T47D (cell line): Measurements from ENCODE around the gene GRIN2C.

Experiments used
- DNase-seq, 2 experiments: peaks; one replicate each; pipeline versions ENCODE4 v3.0.0 to v3.0.0-alpha.2; 2011 to 2012; ENCODE audit warnings: low read depth in 1 of 2, low spot score in 1 of 2
- JUND ChIP-seq: IDR thresholded peaks from 2 replicates; pipeline ENCODE4 v1.6.1; 2012; ENCODE audit warnings: low read depth
- in situ Hi-C: cut with HindIII; loops from 2 replicates; pipeline ENCODE4 v1.10.0; 2016; ENCODE audit warnings: low sequenced_read_pairs, low pct_unique_long_range_greater_than_20kb

GRIN2C gene

GRCh38 chr17:74892974-74893911 is 33.6 kb upstream of the GRIN2C start, which contains the start of gene FADS6:
TSS of gene FADS6 (minus strand) at chr17:74893633. CDS start at chr17:74893595, 38 bp downstream.
- no peak for TF ChIP-seq JUND
- no peak for DNase-seq
- in situ Hi-C loops = no loop called here

DNA sequence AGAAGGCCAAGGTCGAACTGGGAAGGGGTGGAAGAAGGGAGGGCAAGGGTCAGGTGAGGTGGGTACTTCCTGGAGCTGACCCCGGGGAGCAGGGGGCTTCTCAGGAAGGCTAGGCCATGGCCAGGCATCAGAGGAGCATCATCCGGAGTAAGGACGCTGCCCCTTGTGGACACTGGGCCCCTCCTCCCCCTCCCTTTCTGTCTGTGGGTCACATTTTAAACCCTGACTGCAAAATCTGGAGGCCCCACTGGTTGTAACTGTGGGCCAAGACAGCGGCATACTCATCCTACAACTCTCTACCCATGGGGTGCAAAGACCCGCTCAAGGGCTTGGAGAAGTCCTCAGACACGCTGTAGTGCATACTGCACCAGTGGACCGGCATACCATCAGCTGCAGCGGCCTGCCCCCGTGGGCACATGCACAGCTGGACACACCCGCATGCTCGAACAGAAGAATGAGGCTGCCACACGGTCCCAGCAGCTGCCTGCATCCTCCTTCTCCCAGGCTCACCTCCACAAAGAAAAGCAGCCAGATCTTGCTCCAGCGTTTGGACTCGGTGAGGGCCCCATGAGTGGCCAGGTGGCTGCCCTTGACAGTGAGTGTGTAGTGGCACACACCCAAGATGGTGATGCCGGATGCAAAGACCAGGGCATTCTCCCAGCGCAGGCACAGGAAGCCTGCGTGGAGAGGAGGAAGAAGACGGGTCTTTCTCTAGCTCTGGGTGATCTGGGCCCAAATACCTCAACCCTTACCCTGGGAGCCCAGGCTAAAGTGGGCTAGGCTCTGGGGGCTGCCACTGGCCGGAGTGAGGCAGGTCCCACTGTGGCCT is 32.5 kb upstream of the GRIN2C start:
- no peak for TF ChIP-seq JUND
- in situ Hi-C loops = no loop called here
- DNase-seq = no peak

DNA sequence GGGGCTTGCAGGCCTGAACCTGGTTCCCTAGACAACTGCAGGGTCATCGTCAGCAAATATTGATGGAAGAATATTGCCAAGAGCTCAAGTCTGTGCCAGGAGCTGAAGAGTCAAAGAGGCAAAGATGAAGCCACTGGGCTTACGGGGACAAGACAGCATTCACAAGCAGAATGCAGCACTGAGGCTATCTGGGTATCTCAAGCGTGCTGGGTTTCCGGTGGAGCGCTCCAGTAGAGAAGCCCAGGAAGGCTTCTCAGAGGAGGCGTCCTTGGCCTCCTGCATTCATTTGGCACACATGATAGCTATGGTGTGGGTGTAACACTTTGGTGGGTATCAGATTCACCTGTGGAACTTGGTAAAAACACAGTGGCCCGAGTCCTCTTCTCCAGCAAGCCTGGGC is 30.9 kb upstream of the GRIN2C start:
- no peak for DNase-seq
- TF ChIP-seq JUND = no peak
- in situ Hi-C loops = no loop called here

GRCh38 chr17:74888469-74888868 is 28.8 kb upstream of the GRIN2C start:
- no peak for DNase-seq
- in situ Hi-C loops = no loop called here
- TF ChIP-seq JUND = no peak

- TF ChIP-seq JUND = no peak
- DNase-seq = no peak
- in situ Hi-C loops = no loop called here
These were observed 23.6 kb upstream of the GRIN2C start for GRCh38 chr17:74883241-74883745.

DNA sequence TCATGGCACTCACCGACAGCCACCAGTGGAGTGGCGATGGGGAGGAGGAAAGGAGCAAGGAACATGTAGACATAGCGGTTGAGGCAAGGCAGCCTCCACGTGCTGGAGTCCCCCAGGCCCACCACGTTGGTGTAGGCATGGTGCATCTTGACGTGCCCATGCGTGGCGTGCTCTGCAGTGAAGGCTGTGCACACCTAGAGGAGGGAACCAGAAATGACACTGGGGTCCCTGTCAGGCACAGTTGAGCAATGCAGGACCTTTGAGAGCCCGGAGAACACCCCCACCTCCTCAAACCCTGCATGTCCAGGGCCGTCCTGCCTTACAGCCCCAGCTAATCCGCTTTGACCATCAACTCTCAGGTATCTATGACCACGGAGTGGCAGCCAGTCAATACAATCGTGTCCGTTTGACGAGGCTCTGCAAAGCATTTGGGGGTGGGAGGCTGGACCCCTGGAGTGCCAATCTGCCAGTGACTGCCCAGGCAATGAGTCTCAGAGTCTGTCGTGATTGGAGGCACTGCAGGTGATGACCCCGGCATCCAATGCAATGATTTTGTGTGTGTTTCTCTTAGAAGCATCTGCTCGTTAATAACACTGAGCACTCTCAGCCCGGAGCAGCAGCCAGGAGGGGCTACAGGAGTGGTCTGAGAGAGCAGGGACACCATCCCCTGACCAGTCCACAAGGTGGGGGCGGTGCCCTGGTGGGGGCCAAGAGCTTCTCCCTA is 23.0 kb upstream of the GRIN2C start:
- no peak for TF ChIP-seq JUND
- in situ Hi-C loops = no loop called here
- DNase-seq = no peak

DNA sequence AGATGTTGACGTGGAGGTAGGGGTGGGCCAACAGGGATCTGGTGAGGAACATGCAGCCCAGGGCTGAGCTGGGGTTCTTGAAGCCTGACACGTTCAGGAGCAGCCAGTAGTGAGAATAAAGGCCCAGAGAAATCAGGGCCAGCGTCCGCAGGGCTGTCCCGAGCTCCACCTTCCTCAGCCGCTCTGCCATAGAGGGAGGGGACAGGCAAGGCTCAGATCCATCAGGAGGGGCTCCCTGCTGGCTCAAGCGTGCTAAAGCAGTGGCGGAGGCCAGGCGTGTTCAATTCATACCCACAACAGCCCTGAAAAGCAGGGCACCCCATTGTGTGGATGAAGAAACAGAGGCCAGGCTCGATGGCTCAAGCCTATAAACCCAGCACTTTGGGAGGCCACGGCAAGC is 21.4 kb upstream of the GRIN2C start:
- TF ChIP-seq JUND = no peak
- in situ Hi-C loops = no loop called here
- DNase-seq = no peak

- no peak for TF ChIP-seq JUND
- DNase-seq = no peak
- in situ Hi-C loops = no loop called here
These were observed 19.6 kb upstream of the GRIN2C start for GRCh38 chr17:74879308-74879707.

DNA sequence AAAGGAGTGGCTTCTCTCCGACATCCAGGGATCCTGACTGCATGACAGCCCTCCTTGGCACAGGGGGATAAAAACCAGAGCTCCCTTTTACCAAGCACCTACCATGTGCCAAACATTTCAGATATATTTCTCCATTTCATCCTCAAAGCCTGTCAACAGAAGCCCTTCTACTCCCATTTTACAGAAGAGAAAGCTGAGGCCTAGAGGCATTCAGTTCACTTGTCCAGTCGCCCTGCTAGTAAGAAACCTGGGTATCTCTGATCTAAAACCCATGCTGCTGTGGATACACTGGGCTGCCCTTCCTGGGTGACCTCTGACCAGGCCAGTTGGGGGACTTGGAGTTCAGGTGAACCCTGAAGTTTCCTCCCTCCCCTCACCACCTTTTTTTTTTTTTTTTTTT is 19.0 kb upstream of the GRIN2C start:
- in situ Hi-C loops = no loop called here
- TF ChIP-seq JUND = no peak
- DNase-seq = no peak

DNA sequence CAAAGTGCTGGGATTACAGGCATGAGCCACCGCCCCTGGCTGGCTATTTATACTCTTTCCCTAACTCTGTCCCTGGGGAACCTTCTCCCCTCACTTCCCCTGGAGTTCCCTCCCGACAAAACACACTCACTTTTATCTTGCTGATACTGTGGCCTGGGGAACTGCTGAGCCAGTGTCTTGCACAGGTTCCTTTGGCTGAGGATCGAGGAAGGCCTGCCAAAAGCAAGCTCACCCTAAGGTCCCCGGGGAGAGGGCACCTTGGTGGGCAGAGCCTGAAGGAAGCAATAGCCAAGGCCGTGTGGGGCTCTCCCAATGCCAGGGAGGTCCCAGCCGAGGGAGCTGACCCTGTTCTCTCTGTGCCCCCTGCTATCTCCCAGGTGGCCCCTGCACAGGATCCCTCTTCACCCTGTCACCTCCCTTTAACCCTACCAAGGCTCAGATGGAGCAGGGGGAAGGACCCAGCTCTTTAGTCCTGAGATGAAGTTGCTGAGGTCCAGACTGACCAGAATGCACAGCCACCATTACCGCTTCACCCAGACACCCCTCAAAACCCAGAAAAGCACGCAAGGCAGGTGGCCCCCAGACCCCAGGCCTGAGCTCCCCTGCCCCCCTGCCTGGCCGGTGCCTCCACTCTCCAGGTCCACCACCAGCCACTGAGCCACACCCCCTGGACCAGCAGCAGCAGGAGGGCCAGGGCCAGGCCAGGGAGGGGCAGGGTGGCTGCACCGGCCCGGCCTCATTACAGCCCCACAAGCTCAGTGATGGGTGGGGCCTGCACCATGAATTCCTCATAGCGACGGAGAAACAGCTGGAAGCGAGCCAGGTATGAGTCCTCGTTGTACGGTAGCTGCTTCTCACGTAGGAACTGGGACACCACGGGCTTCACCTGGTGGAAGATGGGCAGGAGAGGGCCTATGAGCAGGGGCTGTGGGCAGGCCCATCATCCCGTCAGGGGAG is 18.2 kb upstream of the GRIN2C start:
- DNase-seq = no peak
- in situ Hi-C loops = no loop called here
- TF ChIP-seq JUND = no peak

GRCh38 chr17:74875977-74876593 is 16.4 kb upstream of the GRIN2C start:
- TF ChIP-seq JUND = no peak
- DNase-seq = no peak
- in situ Hi-C loops = no loop called here
